Activated naive CD8-positive, alpha-beta T cell treated with anti-CD3 and anti-CD28 coated beads for 36 hours (primary cell): Measurements from ENCODE around the gene SLC3A2. TPM values are rescaled to one million over a fixed set of nuclear protein-coding genes. Genes with fewer than 3 reads are reported as not detected.
"Not testable (repeated sequence)": the region's sequence is repeated elsewhere in the genome, so short reads cannot be mapped to it uniquely, and the experiment has no call there.

Experiments used
- DNase-seq: peaks from one replicate; pipeline ENCODE4 v3.0.0; 2021
- H3K27ac Mint-ChIP-seq: one replicate; pipeline ENCODE4 v1.8.0; 2022; ENCODE audit warnings: mild to moderate bottlenecking, moderate library complexity, mixed read lengths
- H3K27me3 Mint-ChIP-seq: one replicate; pipeline ENCODE4 v1.8.0; 2022; ENCODE audit warnings: mild to moderate bottlenecking, mixed read lengths
- H3K36me3 Mint-ChIP-seq: one replicate; pipeline ENCODE4 v1.8.0; 2021; ENCODE audit warnings: mild to moderate bottlenecking, mixed read lengths
- H3K4me1 Mint-ChIP-seq: one replicate; pipeline ENCODE4 v1.8.0; 2021; ENCODE audit warnings: mixed read lengths
- H3K4me3 Mint-ChIP-seq: one replicate; pipeline ENCODE4 v1.8.0; 2022; ENCODE audit warnings: mild to moderate bottlenecking, moderate library complexity, mixed read lengths
- H3K9me3 Mint-ChIP-seq: one replicate; pipeline ENCODE4 v1.8.0; 2022; ENCODE audit warnings: mixed read lengths
- total RNA-seq, 2 experiments: library from RNA; stranded (reverse); gene quantifications; one replicate each; pipeline ENCODE4 v1.2.3, GENCODE V29; 2021

Gene SLC3A2
- total RNA-seq, 2 experiments from 2014 or later = 408 to 428 TPM

- Mint-ChIP-seq H3K9me3 (no peaks in the 10 kb centered on the region), H3K27me3 (peaks cover 79% of the 10 kb centered on the region), H3K4me3 (peak overlapping the region; percentile 64), H3K27ac (peak overlapping the region; percentile 9), H3K4me1 (peaks cover 21% of the 10 kb centered on the region), H3K36me3 (no peaks in the 10 kb centered on the region)
- peak; percentile 34 for DNase-seq
Observed at GRCh38 chr11:62923601-62924411, 43.1 kb downstream of the SLC3A2 start.

- H3K27me3 Mint-ChIP-seq = peaks cover 88% of the 10 kb centered on the region
- no peaks in the 10 kb centered on the region for H3K9me3 Mint-ChIP-seq
- DNase-seq = no peak
- peaks cover 21% of the 10 kb centered on the region for H3K4me1 Mint-ChIP-seq
- peak overlapping the region; percentile 8 for H3K4me3 Mint-ChIP-seq
- H3K36me3 Mint-ChIP-seq = no peaks in the 10 kb centered on the region
- no peak overlapping the region for H3K27ac Mint-ChIP-seq
Observed at GRCh38 chr11:62925308-62925707, 44.6 kb downstream of the SLC3A2 start.

DNA sequence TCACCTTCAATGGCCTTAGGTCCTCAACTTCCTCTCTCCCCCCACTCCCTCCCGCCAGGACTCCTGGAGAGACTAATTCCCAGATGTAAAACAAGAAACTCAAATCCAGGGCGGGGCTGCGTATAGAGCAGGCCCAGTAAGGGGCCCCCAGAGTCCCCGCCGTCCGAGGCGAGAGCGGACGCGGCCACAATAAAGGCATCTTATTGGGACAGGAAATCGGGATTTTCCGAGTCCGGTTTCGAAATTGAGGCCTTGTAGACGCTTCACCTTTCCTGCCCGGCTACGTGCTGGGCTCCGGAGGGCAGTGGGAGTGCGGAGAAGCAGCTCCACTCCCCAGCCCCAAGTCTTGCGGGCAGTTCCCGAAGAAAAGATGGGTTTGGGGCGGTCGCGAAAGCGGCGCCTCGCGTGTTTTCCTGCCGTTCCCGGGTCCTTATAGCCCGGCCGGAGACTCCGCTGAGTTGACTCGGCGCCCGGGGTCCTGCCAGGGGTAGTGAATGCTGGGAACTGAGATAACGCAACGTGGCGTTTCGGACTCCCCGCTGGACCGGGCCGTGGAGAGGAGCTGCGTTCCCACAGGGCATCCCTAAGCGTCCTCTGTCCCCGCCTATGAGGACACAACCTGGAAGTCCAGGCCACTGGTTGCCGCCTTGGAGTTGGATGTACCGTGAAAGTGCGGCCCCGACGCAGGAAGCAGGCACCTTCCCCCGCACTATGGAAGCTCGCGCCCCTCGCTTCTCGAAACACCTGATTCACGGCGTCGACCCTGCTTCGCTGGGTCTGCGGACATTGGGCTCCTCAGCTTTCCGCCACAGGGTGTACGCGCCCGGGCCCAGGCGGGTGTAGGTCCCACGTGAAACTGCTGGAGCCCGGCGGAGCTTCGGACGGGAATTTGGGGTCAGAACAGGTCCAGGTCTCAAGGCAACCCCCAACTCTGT lies 45.3 kb downstream of the SLC3A2 start:
- DNase-seq = no peak
- Mint-ChIP-seq H3K9me3 (no peaks in the 10 kb centered on the region), H3K4me3 (peak overlapping the region; percentile 10), H3K27me3 (peaks cover 89% of the 10 kb centered on the region), H3K4me1 (peaks cover 21% of the 10 kb centered on the region), H3K36me3 (no peaks in the 10 kb centered on the region), H3K27ac (no peak overlapping the region)

- H3K4me1 Mint-ChIP-seq = peaks cover 21% of the 10 kb centered on the region
- H3K36me3 Mint-ChIP-seq = no peaks in the 10 kb centered on the region
- no peak overlapping the region for H3K4me3 Mint-ChIP-seq
- H3K27ac Mint-ChIP-seq = no peak overlapping the region
- peaks cover 82% of the 10 kb centered on the region for H3K27me3 Mint-ChIP-seq
- H3K9me3 Mint-ChIP-seq = no peaks in the 10 kb centered on the region
- no peak for DNase-seq
Observed at GRCh38 chr11:62926680-62927455, 46.2 kb downstream of the SLC3A2 start.

DNA sequence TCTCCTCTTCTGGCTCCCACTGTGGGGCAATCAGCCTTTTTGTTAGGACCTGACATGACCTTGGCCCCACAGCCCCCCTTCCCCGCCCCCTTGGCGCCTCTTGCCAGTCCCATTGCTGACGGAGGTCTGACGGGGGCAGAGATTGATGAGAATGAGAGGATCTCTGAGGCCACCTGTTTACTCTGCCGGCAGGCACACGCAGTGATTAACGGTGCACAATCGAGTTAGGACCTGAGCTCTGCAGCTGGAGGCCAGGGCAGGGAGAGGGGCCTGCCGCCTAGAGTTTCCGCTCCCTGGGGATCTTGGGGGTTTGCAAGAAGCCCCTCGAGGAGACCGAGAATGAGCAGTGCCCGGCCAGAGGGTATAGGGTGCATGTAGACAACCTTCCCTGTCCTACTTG lies 47.3 kb downstream of the SLC3A2 start:
- peaks cover 17% of the 10 kb centered on the region for H3K4me1 Mint-ChIP-seq

GRCh38 chr11:62930157-62930556 lies 49.5 kb downstream of the SLC3A2 start:
- H3K9me3 Mint-ChIP-seq = no peaks in the 10 kb centered on the region
- DNase-seq = no peak
- H3K27me3 Mint-ChIP-seq = peaks cover 51% of the 10 kb centered on the region
- no peak overlapping the region for H3K27ac Mint-ChIP-seq
- no peak overlapping the region for H3K4me3 Mint-ChIP-seq
- H3K36me3 Mint-ChIP-seq = no peaks in the 10 kb centered on the region
- H3K4me1 Mint-ChIP-seq = peaks cover 10% of the 10 kb centered on the region

More for the DNA sequence above, 47.3 kb downstream of the SLC3A2 start:
- Mint-ChIP-seq H3K9me3 (no peaks in the 10 kb centered on the region), H3K4me3 (no peak overlapping the region), H3K36me3 (no peaks in the 10 kb centered on the region), H3K27ac (no peak overlapping the region), H3K27me3 (peaks cover 73% of the 10 kb centered on the region)
- no peak for DNase-seq

GRCh38 chr11:62930666-62931065 lies 50.0 kb downstream of the SLC3A2 start:
- H3K9me3 Mint-ChIP-seq = no peaks in the 10 kb centered on the region
- H3K4me3 Mint-ChIP-seq = no peak overlapping the region
- DNase-seq = no peak
- no peak overlapping the region for H3K27ac Mint-ChIP-seq
- peaks cover 6% of the 10 kb centered on the region for H3K4me1 Mint-ChIP-seq
- no peaks in the 10 kb centered on the region for H3K36me3 Mint-ChIP-seq
- H3K27me3 Mint-ChIP-seq = peaks cover 46% of the 10 kb centered on the region

DNA sequence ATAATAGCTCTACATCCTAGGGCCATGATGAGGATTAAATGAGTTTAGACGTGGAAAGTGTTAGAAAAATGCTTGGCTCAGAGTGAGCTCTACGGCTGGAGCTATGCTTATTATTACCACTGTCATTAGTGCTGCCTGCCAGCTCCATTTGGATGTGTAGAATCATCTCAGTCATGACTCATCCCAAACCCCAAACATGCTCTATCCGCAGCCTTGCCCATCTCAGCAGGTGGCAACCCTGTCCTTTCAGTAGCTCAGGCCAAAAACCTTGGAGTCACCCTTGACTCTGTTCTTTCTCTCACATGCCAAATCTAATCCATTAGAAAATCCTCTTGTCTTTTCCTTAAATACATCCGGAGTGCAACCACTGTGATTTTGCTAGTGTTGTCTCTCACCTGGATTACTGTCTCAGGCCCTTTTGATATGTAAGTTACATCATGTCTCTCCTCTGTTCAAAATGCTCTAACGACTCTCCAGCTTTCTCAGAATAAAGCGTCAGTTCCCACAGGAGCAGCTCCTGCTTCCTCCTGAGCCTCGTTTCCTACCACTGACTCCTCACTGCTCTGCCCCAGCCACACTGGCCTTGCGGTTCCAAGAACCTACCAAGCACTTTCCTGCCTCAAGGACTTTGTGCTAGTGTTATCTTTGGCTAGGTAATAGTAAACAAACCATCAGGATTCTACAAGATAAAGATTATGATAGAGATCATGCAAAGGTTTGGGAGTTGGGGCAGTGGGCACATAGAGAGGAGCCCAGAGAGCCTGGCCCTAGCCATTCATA lies 51.0 kb downstream of the SLC3A2 start:
- Mint-ChIP-seq H3K27ac (no peak overlapping the region), H3K4me1 (peaks cover 3% of the 10 kb centered on the region), H3K4me3 (no peak overlapping the region), H3K27me3 (peaks cover 36% of the 10 kb centered on the region), H3K9me3 (no peaks in the 10 kb centered on the region), H3K36me3 (no peaks in the 10 kb centered on the region)
- DNase-seq = no peak

DNA sequence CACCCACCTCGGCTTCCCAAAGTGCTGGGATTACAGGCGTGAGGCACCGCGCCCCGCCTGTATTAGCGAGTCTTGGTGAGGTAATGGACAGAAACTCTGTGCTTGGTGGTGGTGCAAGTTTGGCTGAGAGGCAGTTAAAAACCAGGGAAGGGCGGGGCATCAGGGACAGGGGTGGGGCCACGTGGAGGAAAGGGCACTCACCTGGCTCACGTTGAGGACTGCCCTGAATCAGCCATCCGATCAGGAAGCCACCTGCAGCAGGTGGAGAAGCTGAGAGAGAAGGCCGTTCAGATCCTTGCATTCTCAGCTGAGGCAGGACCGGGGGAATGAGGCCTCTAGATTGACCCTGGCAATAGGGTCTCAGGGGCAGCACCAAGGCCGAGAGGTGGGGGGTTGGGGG lies 52.6 kb downstream of the SLC3A2 start:
- Mint-ChIP-seq H3K27me3 (peaks cover 20% of the 10 kb centered on the region), H3K9me3 (peaks cover 8% of the 10 kb centered on the region), H3K4me3 (no peak overlapping the region), H3K27ac (no peak overlapping the region), H3K36me3 (peaks cover 3% of the 10 kb centered on the region), H3K4me1 (no peaks in the 10 kb centered on the region)
- no peak for DNase-seq

GRCh38 chr11:62933750-62934495 lies 53.2 kb downstream of the SLC3A2 start:
- Mint-ChIP-seq H3K36me3 (peaks cover 3% of the 10 kb centered on the region), H3K27ac (no peak overlapping the region), H3K4me1 (no peaks in the 10 kb centered on the region), H3K27me3 (peaks cover 13% of the 10 kb centered on the region), H3K4me3 (no peak overlapping the region), H3K9me3 (peaks cover 8% of the 10 kb centered on the region)
- DNase-seq = no peak

DNA sequence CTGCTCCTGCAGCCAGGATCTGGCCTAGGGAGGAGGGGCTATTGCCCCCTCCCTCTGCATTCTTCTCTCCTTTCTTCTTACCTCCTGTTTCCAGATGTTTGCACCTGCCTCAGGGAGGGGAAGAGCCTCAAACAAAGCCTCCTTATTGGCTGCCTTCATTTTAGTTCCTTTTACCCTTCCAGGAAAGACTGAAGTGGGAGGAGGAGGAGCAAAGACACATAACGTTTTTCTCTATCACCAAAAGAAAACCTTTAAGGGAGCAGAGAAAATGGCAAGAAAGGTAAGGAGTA lies 53.7 kb downstream of the SLC3A2 start:
- H3K4me3 Mint-ChIP-seq = no peak overlapping the region

GRCh38 chr11:62937528-62937927 lies 56.8 kb downstream of the SLC3A2 start:
- H3K4me3 Mint-ChIP-seq, H3K9me3 Mint-ChIP-seq, H3K27ac Mint-ChIP-seq, H3K4me1 Mint-ChIP-seq, H3K27me3 Mint-ChIP-seq, DNase-seq, H3K36me3 Mint-ChIP-seq: not testable (repeated sequence)

More for the DNA sequence above, 53.7 kb downstream of the SLC3A2 start:
- DNase-seq = no peak
- no peak overlapping the region for H3K27ac Mint-ChIP-seq
- H3K36me3 Mint-ChIP-seq = peaks cover 3% of the 10 kb centered on the region
- peaks cover 9% of the 10 kb centered on the region for H3K27me3 Mint-ChIP-seq
- no peaks in the 10 kb centered on the region for H3K4me1 Mint-ChIP-seq
- H3K9me3 Mint-ChIP-seq = peaks cover 8% of the 10 kb centered on the region
